Central memory CD4-positive, alpha-beta T cell (primary cell): Measurements from ENCODE around the gene POLR3A.

Source experiments
- DNase-seq: peaks from one replicate; pipeline ENCODE4 v3.0.0; 2022

Gene POLR3A

GRCh38 chr10:77977016-77977415, 52.3 kb downstream of the POLR3A start:
- DNase-seq: no peak

- no peak for DNase-seq
Observed at GRCh38 chr10:77975086-77975666, 54.1 kb downstream of the POLR3A start.

- no peak for DNase-seq
Observed at GRCh38 chr10:77974396-77975074, 54.8 kb downstream of the POLR3A start.

- no peak for DNase-seq
Observed at GRCh38 chr10:77973276-77973675, 56.0 kb downstream of the POLR3A start.

- DNase-seq: no peak
Observed at GRCh38 chr10:77972148-77972547, 57.2 kb downstream of the POLR3A start.

- DNase-seq: no peak
Observed at GRCh38 chr10:77971804-77972144, 57.5 kb downstream of the POLR3A start.

GRCh38 chr10:77970869-77971803, 58.2 kb downstream of the POLR3A start:
- DNase-seq: no peak

GRCh38 chr10:77969114-77969513, 60.2 kb downstream of the POLR3A start:
- no peak for DNase-seq

GRCh38 chr10:77967611-77968022, 61.7 kb downstream of the POLR3A start:
- DNase-seq: no peak

- DNase-seq: no peak
Observed at GRCh38 chr10:77965294-77965693, 64.0 kb downstream of the POLR3A start.

- no peak for DNase-seq
Observed at GRCh38 chr10:77964811-77965210, 64.5 kb downstream of the POLR3A start.

- DNase-seq: no peak
Observed at GRCh38 chr10:77963901-77964300, 65.4 kb downstream of the POLR3A start.

GRCh38 chr10:77962350-77963146, 66.8 kb downstream of the POLR3A start:
- DNase-seq: no peak

- DNase-seq: no peak
Observed at GRCh38 chr10:77961668-77962067, 67.6 kb downstream of the POLR3A start.

GRCh38 chr10:77960829-77961329, 68.4 kb downstream of the POLR3A start:
- no peak for DNase-seq

GRCh38 chr10:77959887-77960455, 69.3 kb downstream of the POLR3A start:
- no peak for DNase-seq

GRCh38 chr10:77959384-77959783, 69.9 kb downstream of the POLR3A start:
- DNase-seq: no peak

GRCh38 chr10:77955136-77955535, 74.2 kb downstream of the POLR3A start:
- DNase-seq: no peak

- no peak for DNase-seq
Observed at GRCh38 chr10:77949167-77949566, 80.1 kb downstream of the POLR3A start.

GRCh38 chr10:77946084-77946483, 83.2 kb downstream of the POLR3A start:
- DNase-seq: no peak

- no peak for DNase-seq
Observed at GRCh38 chr10:77944519-77944918, 84.8 kb downstream of the POLR3A start.
